Mucosa of rectum (tissue), 2 donors: Measurements from ENCODE around the gene PER1.

Experiments
- H3K27ac ChIP-seq, 2 donors: one replicate each; pipeline ENCODE4 v1.7.0; 2013; ENCODE audit warnings: inconsistent platforms in 2 of 2, low read depth in 2 of 2, low read length in 2 of 2
- H3K27me3 ChIP-seq, 2 donors: one replicate each; pipeline ENCODE4 v1.7.0; 2013; ENCODE audit warnings: low read length in 2 of 2; ENCODE audit not compliant: control insufficient read depth in 2 of 2, insufficient read depth in 2 of 2
- H3K36me3 ChIP-seq, 2 donors: one replicate each; pipeline ENCODE4 v1.7.0; 2013; ENCODE audit warnings: low read length in 2 of 2; ENCODE audit not compliant: control insufficient read depth in 2 of 2, insufficient read depth in 2 of 2
- H3K4me1 ChIP-seq, 2 donors: one replicate each; pipeline ENCODE4 v1.7.0; 2013; ENCODE audit warnings: low read length in 2 of 2, mild to moderate bottlenecking in 1 of 2; ENCODE audit not compliant: control insufficient read depth in 2 of 2, insufficient read depth in 2 of 2
- H3K4me3 ChIP-seq, 2 donors: one replicate each; pipeline ENCODE4 v1.7.0; 2013; ENCODE audit warnings: low read length in 2 of 2
- H3K9ac ChIP-seq, 2 donors: one replicate each; pipeline ENCODE4 v1.7.0; 2013; ENCODE audit warnings: low read length in 2 of 2, low read depth in 1 of 2, mild to moderate bottlenecking in 1 of 2
- H3K9me3 ChIP-seq, 2 donors: one replicate each; pipeline ENCODE4 v1.7.0; 2013; ENCODE audit warnings: low read length in 2 of 2; ENCODE audit not compliant: control insufficient read depth in 2 of 2
- donor health status: healthy.
- donor health status: Normal muscosa, but diverticular disease.

The PER1 gene

DNA sequence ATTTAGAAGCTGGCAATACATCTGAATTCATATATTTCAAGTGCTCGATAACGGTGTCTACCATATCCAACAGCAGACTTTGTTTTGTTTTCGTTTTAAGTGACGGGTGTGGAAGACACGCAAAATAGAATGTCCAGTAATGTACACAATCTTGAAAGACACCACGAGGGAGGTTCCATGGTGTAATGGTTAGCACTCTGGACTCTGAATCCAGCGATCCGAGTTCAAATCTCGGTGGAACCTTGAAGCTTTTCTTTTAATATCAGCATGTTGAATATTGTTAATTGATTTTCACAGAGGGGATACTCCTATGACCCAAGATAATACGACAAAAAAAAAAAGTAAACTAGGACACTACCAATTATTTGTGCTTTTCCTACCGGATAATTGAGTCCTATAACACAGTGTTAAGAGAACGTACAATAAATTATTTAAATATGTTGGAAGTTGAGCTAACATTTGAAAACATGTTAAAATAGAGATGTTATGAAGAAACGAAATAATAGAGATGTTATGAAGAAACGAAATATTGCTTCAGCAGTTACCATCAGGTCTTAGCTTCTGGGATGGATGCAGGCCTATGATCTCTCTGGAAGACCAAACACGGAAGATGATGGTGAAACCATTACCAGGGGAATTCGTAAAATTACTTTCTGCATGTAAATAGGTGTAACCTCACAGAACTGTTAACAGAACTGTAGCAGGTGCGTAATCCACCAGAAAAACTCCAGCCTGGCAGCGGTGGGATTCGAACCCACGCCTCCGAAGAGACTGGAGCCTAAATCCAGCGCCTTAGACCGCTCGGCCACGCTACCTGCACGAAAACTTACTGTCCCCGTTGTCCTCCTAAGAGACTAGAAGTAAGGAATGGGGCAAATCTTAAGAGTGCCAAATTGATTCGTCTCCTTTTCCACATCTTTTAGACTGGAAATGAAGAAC is 32.4 kb downstream of the PER1 start:
- H3K9me3 ChIP-seq, result no peaks in the 10 kb centered on the region
- no peaks in the 10 kb centered on the region for H3K36me3 ChIP-seq
- peak overlapping the region; percentile 69 to 85 for H3K4me3 ChIP-seq
- H3K4me1 ChIP-seq, result peaks cover 46 to 63% of the 10 kb centered on the region in 2 donors
- H3K27me3 ChIP-seq, result peaks cover 48 to 54% of the 10 kb centered on the region in 2 donors
- peak overlapping the region in 1 of 2 donors; percentile 24 for H3K27ac ChIP-seq
- peak overlapping the region in 1 of 2 donors; percentile 45 for H3K9ac ChIP-seq

DNA sequence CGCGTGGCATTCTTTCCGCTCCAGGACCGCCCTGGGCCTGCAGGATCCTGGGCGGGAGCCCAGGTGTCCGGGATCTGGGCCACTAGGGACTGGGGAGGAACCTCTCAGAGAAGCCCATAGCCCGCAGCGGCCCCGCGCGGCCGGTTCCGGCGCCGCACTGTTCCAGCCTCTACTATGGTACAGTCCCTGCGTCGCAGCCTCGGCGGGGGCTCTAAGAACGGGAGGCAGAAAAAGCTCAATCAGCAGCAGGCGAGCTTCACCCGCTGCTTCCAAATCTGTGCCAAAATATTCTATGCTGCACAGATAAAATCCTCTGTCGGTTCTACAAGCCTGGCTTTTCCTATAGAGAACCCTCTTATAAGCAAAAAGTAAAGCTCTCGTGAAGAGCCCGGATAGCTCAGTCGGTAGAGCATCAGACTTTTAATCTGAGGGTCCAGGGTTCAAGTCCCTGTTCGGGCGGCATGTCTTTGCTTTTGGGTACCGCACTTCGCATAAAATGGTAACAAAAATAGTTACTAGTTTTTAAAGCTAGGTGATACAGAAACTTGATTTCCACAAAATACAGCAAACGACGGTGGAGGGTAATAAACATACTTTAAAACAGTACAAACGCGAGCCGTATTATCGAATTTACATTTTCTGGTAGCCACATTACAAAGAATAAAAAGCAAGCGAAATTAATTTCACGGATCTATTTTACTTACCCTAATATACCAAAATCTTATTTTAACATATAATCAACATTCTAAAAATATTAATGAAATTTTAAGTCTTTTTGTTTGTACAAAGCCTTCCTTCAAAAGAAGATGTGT is 33.2 kb downstream of the PER1 start:
- Histone ChIP-seq H3K9ac (peak overlapping the region; percentile 45 to 72), H3K4me3 (peak overlapping the region; percentile 69 to 85), H3K27ac (peak overlapping the region; percentile 41 to 62), H3K9me3 (no peaks in the 10 kb centered on the region), H3K27me3 (peaks cover 46 to 54% of the 10 kb centered on the region in 2 donors), H3K36me3 (no peaks in the 10 kb centered on the region), H3K4me1 (peaks cover 39 to 56% of the 10 kb centered on the region in 2 donors)

DNA sequence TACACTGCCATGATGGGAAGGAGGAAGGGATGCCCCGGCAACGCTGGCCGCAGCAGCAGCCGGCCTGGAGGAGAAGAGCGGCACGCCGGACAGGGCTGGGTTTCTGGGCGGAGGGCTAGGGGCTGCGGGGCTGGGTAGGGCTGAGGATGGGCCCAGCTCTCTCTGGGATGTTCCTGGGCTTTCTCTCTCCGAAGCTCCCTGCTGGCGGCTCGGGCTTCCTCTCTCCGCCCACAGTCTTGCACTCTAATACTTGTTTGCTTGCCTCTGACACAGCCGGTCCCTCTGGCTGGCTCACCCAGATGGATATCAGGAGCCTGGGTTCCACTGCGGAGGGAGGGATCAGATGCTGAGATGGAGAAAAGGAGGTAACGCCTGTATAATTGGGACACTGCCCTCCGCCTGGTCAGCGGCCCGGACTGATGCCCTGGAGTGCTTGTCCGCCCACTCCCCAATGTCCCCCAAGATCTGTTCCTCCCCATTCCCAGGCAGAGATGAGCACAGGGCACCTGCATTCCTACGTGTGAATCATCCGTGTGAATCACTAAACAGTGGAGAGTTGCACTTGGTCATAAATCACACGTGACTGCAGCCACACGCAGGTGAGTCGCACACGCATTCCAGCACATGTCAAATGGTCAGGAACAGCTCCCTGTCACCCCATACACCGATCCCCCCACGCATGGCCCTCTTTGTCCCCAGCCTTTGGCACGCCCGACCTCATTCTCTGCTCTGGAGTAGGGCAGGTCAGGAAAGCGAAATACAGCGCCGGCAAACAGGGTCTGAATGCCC is 34.0 kb downstream of the PER1 start, which contains the start of gene ALOXE3:
ALOXE3 (minus strand) TSS at position 535 of the 789 bp plus-strand sequence; CDS start at position 11, 524 bp downstream.
- H3K4me1 ChIP-seq, result peaks cover 31 to 48% of the 10 kb centered on the region in 2 donors
- H3K9me3 ChIP-seq, result no peaks in the 10 kb centered on the region
- H3K9ac ChIP-seq, result peak within 1 kb of the TSS; percentile 45 to 72
- H3K27ac ChIP-seq, result peak within 1 kb of the TSS; percentile 41 to 62
- H3K27me3 ChIP-seq, result peaks cover 41 to 48% of the 10 kb centered on the region in 2 donors
- peak within 1 kb of the TSS; percentile 69 to 85 for H3K4me3 ChIP-seq
- no peaks in the 10 kb centered on the region for H3K36me3 ChIP-seq

DNA sequence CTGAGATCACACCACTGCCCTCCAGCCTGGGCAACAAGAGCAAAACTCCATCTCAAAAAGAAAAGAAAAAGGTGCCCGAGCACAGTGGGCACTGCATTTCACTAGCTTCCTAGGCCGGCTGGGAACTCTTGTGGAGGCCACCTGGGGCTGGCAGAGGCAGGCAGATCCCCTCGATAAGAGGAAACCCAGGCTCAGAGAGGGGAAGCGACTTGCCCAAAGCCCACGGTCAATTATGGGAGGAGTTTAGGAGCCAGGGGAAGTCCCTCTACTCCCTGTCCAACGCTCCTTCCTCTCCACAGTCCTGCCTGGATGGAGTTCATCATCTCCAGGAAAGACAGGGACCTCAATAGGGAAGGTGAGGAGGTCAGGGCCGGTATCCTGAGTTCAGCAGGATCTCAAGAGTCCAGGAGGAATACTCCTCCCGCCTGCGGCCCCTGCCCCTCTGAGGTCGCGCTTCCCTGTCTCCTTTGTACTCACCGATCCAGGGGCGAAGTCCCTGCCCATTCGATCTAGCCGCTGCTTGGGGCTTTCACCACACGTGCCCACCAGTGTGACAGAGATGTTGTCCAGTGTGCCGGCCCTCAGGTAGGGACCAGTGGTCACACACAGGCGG is 34.7 kb downstream of the PER1 start:
- H3K9me3 ChIP-seq, result no peaks in the 10 kb centered on the region

DNA sequence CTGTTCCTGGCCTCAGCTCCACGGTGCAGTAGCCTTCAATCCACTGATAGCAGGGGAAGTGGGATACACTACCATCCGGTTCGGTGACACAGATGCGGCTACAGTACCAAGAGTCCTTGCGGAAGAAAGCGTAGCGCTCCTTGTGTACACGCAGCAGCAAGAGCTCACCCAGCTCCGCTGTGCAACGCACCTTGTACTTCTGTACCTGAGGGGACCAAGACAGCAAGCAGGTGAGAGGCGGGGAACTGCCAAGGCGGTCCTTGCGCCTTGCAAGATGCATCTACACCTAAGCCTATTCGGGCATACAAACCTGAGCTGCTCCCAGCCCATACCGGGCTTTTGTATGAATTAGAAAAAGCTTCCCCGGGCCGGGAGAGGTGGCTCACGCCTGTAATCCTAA is 35.4 kb downstream of the PER1 start:
- H3K27ac ChIP-seq, result no peak overlapping the region
- H3K4me1 ChIP-seq, result peaks cover 21 to 36% of the 10 kb centered on the region in 2 donors
- H3K36me3 ChIP-seq, result no peaks in the 10 kb centered on the region
- no peak overlapping the region for H3K9ac ChIP-seq
- H3K9me3 ChIP-seq, result no peaks in the 10 kb centered on the region
- H3K4me3 ChIP-seq, result no peak overlapping the region
- H3K27me3 ChIP-seq, result peaks cover 43 to 44% of the 10 kb centered on the region in 2 donors

More for the DNA sequence above, 34.7 kb downstream of the PER1 start:
- Histone ChIP-seq H3K27ac (no peak overlapping the region), H3K9ac (peak overlapping the region in 1 of 2 donors; percentile 45), H3K4me3 (peak overlapping the region; percentile 69 to 85), H3K27me3 (peaks cover 39 to 41% of the 10 kb centered on the region in 2 donors), H3K4me1 (peaks cover 24 to 42% of the 10 kb centered on the region in 2 donors), H3K36me3 (no peaks in the 10 kb centered on the region)

DNA sequence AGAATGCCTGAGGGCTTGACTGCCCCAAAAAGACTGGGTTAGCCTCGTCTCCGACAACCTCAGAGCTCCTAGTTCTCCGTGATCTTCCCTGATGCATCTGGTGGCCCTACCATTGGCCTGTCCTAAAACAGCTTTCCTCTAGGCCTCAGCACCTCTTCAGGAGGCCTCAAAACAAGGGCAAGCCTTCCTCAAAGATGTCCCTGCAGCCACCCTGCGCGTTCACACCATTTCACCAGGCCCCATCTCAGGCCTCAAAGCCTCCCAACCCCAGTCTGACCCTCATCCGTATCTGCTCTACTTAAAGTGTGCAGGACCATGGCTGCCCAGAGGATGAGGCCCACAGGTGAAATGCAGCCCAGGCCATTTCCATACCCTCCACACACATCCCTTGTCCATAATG is 41.3 kb downstream of the PER1 start:
- Histone ChIP-seq H3K27ac (no peak overlapping the region), H3K4me1 (peaks cover 6% of the 10 kb centered on the region in 2 donors), H3K4me3 (no peak overlapping the region), H3K9me3 (no peaks in the 10 kb centered on the region), H3K27me3 (peaks cover 35 to 45% of the 10 kb centered on the region in 2 donors), H3K9ac (no peak overlapping the region), H3K36me3 (no peaks in the 10 kb centered on the region)

DNA sequence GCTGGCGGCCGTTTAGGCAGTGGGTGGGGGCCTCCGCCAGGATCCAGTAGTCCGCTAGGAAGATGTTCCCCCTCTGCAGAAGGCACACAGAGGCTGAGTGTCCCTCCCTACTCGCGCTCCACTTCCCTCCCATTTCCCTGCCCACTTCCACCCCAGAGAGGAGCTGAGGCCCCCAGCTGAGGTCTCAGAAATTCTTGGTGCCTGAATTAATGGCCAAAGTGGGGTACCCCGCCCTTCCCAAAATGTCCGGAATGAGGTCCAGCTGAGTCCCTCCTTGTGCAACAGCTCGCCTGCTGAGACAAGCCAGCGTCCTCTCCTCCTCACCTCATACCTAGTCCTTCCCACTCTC is 41.8 kb downstream of the PER1 start:
- peaks cover 6% of the 10 kb centered on the region in 2 donors for H3K4me1 ChIP-seq
- H3K9me3 ChIP-seq, result no peaks in the 10 kb centered on the region
- no peak overlapping the region for H3K4me3 ChIP-seq
- H3K36me3 ChIP-seq, result no peaks in the 10 kb centered on the region
- no peak overlapping the region for H3K27ac ChIP-seq
- no peak overlapping the region for H3K9ac ChIP-seq
- peaks cover 31 to 40% of the 10 kb centered on the region in 2 donors for H3K27me3 ChIP-seq

DNA sequence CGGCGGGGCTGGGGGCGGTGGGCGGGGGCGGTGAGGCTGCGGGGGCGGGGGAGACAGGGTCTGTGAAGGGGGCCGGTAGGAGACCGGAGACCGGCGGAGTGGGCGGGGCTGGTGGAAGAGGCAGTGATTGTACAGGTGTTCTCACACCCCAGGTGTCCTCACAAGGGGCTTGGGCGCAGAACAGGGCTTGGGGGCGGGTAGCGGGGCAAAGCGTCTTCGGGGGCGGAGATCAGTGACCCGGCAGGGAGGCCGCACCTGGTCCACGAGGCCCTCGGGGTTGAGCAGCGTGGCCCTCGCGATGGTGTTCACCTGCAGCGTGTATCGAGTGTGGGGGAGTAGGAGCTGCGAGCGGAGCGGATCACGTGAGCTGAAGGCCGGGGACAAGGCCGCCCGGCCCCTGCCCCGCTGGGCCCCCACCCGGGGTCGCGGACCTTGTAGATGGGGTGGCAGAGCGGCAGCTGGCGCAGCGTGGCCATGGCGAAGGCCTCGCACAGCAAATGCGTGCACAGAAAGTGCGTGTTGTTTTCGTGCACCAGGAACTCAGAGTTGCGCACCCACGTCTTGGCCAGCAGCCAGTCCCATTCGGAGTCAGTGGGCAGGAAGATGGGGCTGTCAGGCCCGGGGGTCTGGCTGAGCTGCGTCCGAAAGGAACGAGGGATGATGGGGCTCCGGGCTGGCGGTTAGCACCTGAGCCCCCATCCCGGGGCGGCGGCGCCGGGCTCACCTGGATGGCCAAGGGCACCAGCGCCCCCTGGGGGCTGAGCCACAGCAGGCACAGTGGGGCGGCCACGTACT is 42.3 kb downstream of the PER1 start:
- Histone ChIP-seq H3K36me3 (no peaks in the 10 kb centered on the region), H3K4me3 (peak overlapping the region; percentile 60 to 61), H3K27me3 (peaks cover 25 to 34% of the 10 kb centered on the region in 2 donors), H3K9ac (peak overlapping the region in 1 of 2 donors; percentile 31), H3K27ac (no peak overlapping the region), H3K9me3 (no peaks in the 10 kb centered on the region), H3K4me1 (peaks cover 6% of the 10 kb centered on the region in 2 donors)
